Transverse colon (tissue), 3 donors: ENCODE data around the gene UBE2E2.

Source experiments
- EP300 ChIP-seq: sonication (generic); formaldehyde crosslinking; IDR thresholded peaks from one replicate; pipeline ENCODE4 v1.6.1; 2017; ENCODE audit warnings: antibody characterized with exemption, low read depth
- TF ChIP-seq, protein P1 (sequence below), 5 experiments: fragments of 200-600 bp in 3 of 5; fragments of 450-650 bp in 2 of 5; sonication (generic) in 3 of 5; IDR thresholded peaks; 1 replicate in 2 of 5; 2 replicates in 3 of 5; pipeline ENCODE4 v1.5.1; 2016 to 2017; ENCODE audit warnings: antibody characterized with exemption in 5 of 5, inconsistent platforms in 3 of 5, mild to moderate bottlenecking in 2 of 5, moderate library complexity in 1 of 5

DNA sequence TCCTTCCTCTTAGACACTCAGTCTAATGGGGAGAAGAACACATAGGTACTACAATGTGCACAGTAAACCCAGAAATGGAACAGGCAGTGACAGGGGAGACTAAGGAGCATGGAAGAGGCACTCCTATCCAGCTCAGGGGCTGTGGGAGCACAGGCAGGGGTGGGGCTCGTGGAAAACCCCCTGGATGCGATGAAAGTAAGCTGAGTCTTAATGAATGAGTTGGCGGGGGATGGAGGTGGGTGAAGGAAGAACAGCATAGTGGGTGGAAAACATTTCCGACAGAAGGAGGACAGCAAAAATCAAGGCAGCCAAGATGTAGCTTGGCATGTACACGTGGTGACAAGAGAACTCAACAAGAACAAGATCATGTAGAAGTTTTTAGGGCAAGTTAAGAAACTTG lies 33.6 kb upstream of the UBE2E2 start:
- TF ChIP-seq EP300 = no peak
- TF ChIP-seq, protein P1, sequence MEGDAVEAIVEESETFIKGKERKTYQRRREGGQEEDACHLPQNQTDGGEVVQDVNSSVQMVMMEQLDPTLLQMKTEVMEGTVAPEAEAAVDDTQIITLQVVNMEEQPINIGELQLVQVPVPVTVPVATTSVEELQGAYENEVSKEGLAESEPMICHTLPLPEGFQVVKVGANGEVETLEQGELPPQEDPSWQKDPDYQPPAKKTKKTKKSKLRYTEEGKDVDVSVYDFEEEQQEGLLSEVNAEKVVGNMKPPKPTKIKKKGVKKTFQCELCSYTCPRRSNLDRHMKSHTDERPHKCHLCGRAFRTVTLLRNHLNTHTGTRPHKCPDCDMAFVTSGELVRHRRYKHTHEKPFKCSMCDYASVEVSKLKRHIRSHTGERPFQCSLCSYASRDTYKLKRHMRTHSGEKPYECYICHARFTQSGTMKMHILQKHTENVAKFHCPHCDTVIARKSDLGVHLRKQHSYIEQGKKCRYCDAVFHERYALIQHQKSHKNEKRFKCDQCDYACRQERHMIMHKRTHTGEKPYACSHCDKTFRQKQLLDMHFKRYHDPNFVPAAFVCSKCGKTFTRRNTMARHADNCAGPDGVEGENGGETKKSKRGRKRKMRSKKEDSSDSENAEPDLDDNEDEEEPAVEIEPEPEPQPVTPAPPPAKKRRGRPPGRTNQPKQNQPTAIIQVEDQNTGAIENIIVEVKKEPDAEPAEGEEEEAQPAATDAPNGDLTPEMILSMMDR (IDR thresholded peaks at IDR 0.05) = no peak
